Effector CD8-positive, alpha-beta T cell (primary cell): ENCODE measurements around the gene RNGTT.
"Not testable (repeated sequence)": the region's sequence is repeated elsewhere in the genome, so short reads cannot be mapped to it uniquely, and the experiment has no call there.

Experiments
- DNase-seq: peaks from one replicate; lab custom pipeline; 2025; lab: John Stamatoyannopoulos, UW

The RNGTT gene

GRCh38 chr6:88970301-88970700 is 6.9 kb upstream of the RNGTT start:
- no peak for DNase-seq

GRCh38 chr6:88969255-88969654 is 5.8 kb upstream of the RNGTT start:
- not testable (repeated sequence) for DNase-seq

DNA sequence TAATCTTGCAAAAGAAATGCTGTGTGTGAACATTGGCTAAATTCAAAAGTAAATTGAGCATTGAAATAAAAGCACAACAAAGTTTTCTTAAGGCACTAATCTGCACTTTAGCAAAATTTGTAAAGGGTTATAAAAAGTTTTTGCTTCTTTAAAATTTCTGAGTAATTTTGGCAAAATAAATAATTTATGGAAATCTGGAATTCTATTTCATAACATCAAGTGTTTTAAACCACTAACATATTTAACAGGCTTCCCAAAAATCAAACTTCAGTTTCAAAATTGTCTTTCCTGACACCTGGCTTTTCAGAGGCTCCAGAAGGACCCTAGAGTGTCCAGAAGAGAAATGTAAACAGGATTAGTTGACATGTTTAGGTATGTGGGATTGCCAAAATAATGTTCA is 4.5 kb upstream of the RNGTT start:
- no peak for DNase-seq

- no peak for DNase-seq
These were observed 2.3 kb upstream of the RNGTT start for GRCh38 chr6:88965691-88966090.

DNA sequence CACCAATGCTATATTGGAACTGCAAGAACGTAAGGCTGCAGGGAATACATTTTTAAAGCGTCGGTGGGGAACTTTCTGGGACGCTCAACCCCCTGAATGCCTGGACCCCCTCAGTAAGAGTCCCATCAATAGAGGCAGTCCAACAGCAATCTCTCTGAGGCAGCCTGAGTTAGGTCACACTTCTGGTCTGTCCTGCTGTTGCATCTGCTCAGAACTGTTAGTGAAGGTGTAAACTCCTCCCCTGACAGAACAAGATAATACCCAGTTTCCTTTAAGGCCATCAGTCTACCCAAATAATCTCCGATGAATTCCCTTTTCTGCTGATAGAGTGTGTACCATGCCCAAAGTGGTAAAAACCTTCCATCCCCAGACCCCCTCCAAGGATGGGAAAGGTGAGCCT is 1.1 kb upstream of the RNGTT start:
- DNase-seq: no peak

GRCh38 chr6:88958842-88959241 is 4.6 kb downstream of the RNGTT start:
- DNase-seq: no peak

- DNase-seq: no peak
These were observed 9.7 kb downstream of the RNGTT start for GRCh38 chr6:88953550-88954386.

DNA sequence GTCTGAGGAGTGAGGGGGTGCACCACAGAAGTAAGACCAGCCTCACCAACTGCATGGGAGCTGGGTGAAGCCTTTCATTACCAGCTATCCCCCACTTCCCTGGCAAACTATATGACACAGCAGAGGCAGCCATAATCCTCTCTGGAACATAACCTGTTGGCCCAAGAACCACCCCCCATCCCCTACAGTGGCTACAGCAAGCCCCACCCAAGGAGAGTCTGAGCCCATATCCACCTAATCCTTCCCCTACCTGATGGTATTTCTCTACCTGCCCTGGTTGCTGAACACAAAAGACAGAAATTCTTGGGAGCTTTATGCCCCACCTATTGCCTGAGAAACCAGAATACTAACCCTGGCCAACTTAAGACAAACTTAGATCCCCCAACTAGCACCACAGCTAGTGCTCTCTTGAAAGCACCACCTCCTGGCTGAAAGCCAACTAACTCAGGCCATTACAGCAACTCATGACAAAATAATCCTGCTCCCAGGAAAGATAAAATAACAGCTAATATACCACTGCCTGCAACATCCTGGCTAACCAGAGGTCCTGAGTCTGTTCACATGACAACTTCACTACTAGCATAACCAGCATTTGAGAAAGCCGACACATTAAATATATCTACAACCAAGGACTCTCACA is 11.2 kb downstream of the RNGTT start:
- no peak for DNase-seq

GRCh38 chr6:88945415-88946008 is 17.9 kb downstream of the RNGTT start:
- DNase-seq: no peak

DNA sequence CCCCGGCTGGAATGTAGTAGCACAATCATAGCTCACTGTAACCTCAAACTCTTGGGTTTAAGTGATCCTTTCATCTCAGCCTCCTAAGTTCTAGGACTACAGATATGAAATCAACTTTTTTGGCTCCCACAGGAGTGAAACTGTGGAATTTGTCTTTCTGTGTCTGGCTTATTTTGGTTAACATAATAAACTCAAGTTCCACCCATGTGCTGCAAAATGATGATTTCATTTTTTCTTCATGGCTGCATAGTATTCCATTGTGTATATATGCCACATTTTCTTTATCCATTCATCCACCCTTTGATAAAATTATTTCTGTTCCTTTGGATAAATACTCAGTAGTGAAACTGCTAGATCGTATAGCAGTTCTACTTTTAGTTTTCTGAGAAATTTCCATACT is 29.9 kb downstream of the RNGTT start:
- DNase-seq: no peak

GRCh38 chr6:88932019-88932418 is 31.4 kb downstream of the RNGTT start:
- not testable (repeated sequence) for DNase-seq

GRCh38 chr6:88922775-88923548 is 40.5 kb downstream of the RNGTT start:
- DNase-seq: no peak

DNA sequence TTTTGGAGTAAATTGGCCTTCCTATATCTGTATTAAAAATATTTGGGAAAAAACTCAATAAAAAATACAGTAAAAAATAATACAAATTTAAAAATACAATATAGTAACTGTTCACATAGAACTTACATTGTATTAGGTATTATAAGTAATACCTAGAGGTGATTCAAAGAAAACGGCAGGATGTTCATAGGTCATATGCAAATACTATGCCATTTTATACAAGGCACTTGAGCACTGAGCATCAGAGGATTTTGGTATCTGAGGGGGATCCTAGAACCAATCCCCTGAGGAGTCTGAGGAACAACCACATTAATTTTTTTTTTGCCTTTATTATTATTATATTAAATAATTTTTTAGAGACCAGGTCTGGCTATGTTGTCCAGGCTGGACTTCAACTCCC is 41.7 kb downstream of the RNGTT start:
- no peak for DNase-seq

DNA sequence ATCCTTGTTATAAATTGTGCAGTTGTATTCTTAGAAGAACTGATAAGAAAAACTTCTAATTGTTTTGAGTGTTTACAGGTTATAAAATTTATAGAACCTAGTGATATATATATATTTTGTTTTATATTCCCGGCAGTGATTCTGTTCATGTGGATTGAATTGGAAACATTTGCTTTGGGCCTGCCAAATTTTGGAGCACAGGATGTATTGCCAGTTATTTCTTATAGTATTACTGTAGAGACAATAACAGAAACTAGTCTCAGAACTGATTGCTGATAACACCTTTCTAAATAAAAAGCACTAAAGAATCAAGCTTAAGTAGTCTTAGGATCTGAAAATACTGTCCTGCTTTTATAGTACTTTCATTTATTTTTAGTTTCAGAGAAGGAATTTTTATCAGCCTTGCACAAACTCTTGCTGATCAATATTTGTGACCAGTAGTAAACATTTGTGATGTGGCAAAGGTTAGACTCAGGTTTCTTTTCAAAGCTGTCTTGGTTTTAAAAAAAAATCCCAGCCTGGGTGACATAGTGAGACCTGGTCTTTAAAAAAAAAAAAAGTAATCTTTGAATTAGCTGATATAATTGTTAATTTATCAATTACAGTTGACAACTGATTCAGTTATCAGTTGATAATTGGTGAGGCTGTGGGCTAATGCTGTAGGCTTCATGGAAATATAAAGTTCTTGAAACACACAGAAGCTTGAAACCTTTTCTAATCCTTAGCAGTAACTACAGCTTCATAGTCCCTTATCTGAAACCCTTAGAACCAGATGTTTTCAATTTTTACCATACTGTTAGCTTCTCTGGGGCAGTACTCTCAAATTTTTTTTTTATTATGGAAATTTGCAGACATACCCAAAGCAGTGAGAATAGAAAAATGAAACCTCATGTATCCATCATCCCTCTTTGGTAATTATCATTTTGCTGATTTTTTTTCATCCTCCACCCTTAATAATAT is 42.4 kb downstream of the RNGTT start:
- DNase-seq: no peak

DNA sequence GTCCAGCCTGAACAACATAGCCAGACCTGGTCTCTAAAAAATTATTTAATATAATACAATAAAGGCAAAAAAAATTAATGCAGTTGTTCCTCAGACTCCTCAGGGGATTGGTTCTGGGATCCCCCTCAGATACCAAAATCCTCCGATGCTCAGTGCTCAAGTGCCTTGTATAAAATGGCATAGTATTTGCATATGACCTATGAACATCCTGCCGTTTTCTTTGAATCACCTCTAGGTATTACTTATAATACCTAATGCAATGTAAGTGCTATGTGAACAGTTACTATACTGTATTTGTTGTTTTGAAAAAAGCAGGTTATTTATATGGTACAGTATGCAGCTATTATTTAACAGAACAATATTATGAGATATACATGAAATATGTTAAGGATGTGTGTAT is 43.3 kb downstream of the RNGTT start:
- DNase-seq: no peak

DNA sequence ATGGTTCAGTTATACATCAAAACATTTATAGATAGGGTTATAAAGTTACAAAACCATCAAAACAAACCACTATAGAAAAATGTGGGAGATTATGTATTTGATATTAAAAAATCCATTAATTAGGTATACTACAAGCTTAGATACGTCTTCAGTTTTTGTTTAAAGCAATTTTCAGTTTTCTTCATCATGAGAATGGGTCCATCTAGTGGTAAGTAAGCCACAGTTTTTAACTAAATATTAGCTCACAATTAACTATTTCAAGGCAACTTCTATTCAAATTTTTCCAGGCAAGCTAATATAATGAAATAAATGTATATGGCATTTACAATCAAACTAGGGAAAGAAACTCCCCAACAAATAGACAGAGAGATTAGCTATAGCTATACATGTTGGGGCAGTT is 44.4 kb downstream of the RNGTT start:
- no peak for DNase-seq

DNA sequence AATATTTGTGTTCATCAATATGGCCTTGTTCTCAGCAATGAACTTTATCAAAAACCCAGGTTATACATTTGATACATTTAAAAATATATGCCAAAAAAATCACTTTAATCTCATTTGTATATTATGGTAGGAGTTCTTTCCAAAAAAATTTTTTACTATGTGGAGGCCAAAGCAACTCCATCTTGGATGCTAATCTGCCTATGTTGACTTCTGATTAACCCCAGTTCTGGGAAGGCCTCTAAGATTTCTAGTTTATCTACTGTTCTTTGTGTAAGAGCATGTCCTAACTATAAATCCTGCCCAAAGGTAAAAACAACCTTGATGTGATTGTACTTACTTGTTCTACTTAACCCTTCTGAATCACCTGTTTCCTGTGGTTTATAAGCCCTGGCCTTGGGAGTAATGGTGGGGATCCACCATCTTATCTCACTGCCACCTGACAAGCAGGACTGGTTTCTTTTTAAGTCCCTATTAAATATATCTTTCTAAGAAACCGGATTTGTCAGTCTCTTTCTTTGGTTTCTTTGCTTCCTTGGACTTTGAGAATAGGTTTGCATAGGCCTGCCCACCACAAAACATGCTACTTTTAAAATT is 46.7 kb downstream of the RNGTT start:
- DNase-seq: no peak

GRCh38 chr6:88914895-88915598 is 48.4 kb downstream of the RNGTT start:
- no peak for DNase-seq

DNA sequence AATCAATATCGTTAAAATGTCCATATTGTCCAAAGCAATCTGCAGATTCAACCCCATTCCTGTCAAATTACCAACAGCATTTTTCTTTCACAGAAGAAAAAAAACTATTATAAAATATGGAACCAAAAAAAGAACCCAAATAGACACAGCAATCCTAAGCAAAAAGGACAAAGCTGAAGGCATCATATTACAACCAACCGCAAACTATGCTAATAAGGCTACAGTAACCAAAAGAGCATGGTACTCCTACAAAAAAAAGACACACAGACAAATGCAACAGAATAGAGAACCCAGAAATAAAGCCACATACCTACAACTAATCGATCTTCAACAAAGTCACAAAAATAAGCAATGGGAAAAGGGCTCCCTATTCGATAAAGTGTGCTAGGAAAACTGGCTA is 49.2 kb downstream of the RNGTT start:
- DNase-seq: no peak

GRCh38 chr6:88913471-88913870 is 49.9 kb downstream of the RNGTT start:
- DNase-seq: no peak
